HEK293T (cell line): ENCODE measurements around the gene C17orf100.

Experiments
- BHLHE40 ChIP-seq: fragments of 450-650 bp; IDR thresholded peaks from 2 replicates; pipeline ENCODE4 v1.6.1; 2016; ENCODE audit warnings: mild to moderate bottlenecking, moderate library complexity, borderline replicate concordance
- FOXA1 ChIP-seq: fragments of 450-650 bp; IDR thresholded peaks from 2 replicates; pipeline ENCODE4 v1.6.1; 2016; ENCODE audit warnings: mild to moderate bottlenecking
- FOXM1 ChIP-seq: fragments of 450-650 bp; IDR thresholded peaks from 2 replicates; pipeline ENCODE4 v1.6.1; 2017; ENCODE audit warnings: mild to moderate bottlenecking, borderline replicate concordance
- L3MBTL2 ChIP-seq: fragments of 450-650 bp; conservative IDR thresholded peaks from 2 replicates; pipeline ENCODE4 v1.6.1; 2016; ENCODE audit warnings: mild to moderate bottlenecking
- LEF1 ChIP-seq: fragments of 450-650 bp; IDR thresholded peaks from 2 replicates; pipeline ENCODE4 v1.6.1; 2017; ENCODE audit warnings: mild to moderate bottlenecking, borderline replicate concordance
- NFRKB ChIP-seq: fragments of 450-650 bp; IDR thresholded peaks from 2 replicates; pipeline ENCODE4 v1.6.1; 2016; ENCODE audit warnings: mild to moderate bottlenecking, moderate library complexity
- SP1 ChIP-seq: fragments of 450-650 bp; IDR thresholded peaks from 2 replicates; pipeline ENCODE4 v1.6.1; 2017
- TARDBP ChIP-seq: fragments of 450-650 bp; IDR thresholded peaks from 2 replicates; pipeline ENCODE4 v1.6.1; 2016

DNA sequence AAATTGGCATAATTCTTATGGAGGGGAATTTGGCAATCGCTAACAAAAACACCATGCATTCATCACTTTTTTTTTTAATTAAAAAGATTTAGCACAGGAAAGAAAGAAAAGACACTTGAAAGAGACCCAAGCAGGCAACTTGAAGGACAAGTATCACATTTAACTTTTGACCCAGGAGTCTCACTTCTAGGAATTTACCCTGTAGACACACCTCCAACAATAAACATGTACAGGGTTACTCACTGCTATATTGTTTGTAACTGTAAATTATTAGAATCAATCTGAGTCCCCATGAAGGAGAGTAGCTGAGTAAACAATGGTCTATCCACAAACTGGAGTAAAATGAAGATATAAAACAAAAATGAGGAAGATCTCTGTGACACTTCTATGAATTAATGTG is 21.2 kb upstream of the C17orf100 start:
- no peak for TF ChIP-seq TARDBP
- TF ChIP-seq L3MBTL2 = no peak
- no peak for TF ChIP-seq FOXM1
- no peak for TF ChIP-seq LEF1
- no peak for TF ChIP-seq FOXA1
- no peak for TF ChIP-seq NFRKB
- TF ChIP-seq SP1 = no peak
- no peak for TF ChIP-seq BHLHE40
